Measurements from ENCODE around the gene RCAN1.

RCAN1 gene

GRCh38 chr21:34543017-34543416 is 71.9 kb downstream of the RCAN1 start:
- H3K4me3 ChIP-seq (replicated peaks in 1 of 2; ENCODE audit: low read depth in 2 of 2, low read length in 2 of 2), result no peak overlapping the region
- TF ChIP-seq CTCF (IDR thresholded peaks at IDR 0.05; ENCODE audit: low read depth, low read length), result no peak
- DNase-seq (ENCODE audit: low read depth in 2 of 2), result no peak

- TF ChIP-seq CTCF (IDR thresholded peaks at IDR 0.05; ENCODE audit: low read depth, low read length), result no peak
These were observed 74.7 kb downstream of the RCAN1 start for GRCh38 chr21:34540206-34540605.

GRCh38 chr21:34537838-34538237 is 77.1 kb downstream of the RCAN1 start:
- DNase-seq (ENCODE audit: low read depth in 2 of 2), result peak in 1 of 2 donors; percentile 33
- TF ChIP-seq CTCF (IDR thresholded peaks at IDR 0.05; ENCODE audit: low read depth, low read length), result no peak
- no peak overlapping the region for H3K4me3 ChIP-seq (replicated peaks in 1 of 2; ENCODE audit: low read depth in 2 of 2, low read length in 2 of 2)

More at GRCh38 chr21:34540206-34540605, 74.7 kb downstream of the RCAN1 start:
- no peak for DNase-seq (ENCODE audit: low read depth in 2 of 2)
- no peak overlapping the region for H3K4me3 ChIP-seq (replicated peaks in 1 of 2; ENCODE audit: low read depth in 2 of 2, low read length in 2 of 2)

DNA sequence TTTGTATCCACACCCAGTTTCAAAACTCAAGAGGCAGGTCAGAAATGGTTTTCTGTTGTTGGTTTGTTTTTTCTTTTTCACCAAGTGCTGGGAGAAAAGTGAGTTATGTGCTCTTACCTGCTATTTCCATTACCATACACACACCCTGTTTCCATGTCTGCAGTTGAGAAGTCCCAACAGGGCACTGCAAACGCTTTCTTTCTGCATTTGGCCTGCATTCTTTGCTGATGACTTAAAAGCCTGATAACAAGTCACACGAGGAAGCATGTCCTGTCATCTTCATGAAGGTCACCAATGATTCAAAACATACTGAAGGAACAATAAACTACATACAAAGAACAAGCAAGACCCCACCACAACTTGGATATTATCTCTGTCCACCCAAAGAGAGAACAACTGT is 78.1 kb downstream of the RCAN1 start:
- no peak overlapping the region for H3K4me3 ChIP-seq (replicated peaks in 1 of 2; ENCODE audit: low read depth in 2 of 2, low read length in 2 of 2)
- TF ChIP-seq CTCF (IDR thresholded peaks at IDR 0.05; ENCODE audit: low read depth, low read length), result no peak
- peak in 1 of 2 donors; percentile 62 for DNase-seq (ENCODE audit: low read depth in 2 of 2)

DNA sequence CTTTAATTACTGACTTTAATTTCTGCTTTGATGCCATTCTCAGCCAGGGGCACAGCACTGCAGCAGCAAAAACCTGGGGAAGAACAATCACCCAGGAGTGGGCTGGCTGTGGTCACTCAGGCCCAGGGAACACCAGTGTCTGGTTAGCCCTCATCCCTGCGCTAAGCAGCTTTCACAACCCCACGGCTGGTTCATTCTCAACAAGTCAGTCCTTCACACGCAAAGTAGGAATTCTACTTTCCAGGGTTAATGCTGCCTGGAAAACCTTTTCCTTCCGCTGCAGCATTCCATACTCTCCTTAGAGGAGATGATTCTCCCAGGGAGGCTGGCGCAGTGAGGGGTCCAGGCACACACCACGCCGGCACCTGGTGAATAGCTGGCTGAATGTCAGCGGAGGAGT is 78.6 kb downstream of the RCAN1 start:
- DNase-seq (ENCODE audit: low read depth in 2 of 2), result no peak
- no peak for TF ChIP-seq CTCF (IDR thresholded peaks at IDR 0.05; ENCODE audit: low read depth, low read length)
- H3K4me3 ChIP-seq (replicated peaks in 1 of 2; ENCODE audit: low read depth in 2 of 2, low read length in 2 of 2), result no peak overlapping the region

DNA sequence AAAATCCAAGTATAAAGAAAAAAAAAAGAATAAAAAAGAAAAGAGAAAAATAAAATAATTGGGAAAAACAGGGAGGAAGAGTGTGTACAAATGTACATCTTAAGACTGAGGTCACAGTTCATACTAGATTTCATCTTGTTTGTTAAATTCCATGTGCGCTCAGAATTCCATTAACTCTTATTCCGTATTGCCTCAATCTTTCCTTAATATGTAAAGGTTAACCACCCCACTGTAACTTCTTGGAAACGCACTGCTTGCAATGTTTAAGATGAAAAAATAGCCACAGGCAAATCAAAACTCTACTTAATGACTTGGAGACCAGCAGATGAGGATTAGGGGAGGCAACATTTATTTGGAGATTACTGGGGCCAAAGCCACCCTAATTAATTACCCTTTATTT is 79.0 kb downstream of the RCAN1 start:
- no peak for DNase-seq (ENCODE audit: low read depth in 2 of 2)
- TF ChIP-seq CTCF (IDR thresholded peaks at IDR 0.05; ENCODE audit: low read depth, low read length), result no peak
- no peak overlapping the region for H3K4me3 ChIP-seq (replicated peaks in 1 of 2; ENCODE audit: low read depth in 2 of 2, low read length in 2 of 2)

GRCh38 chr21:34534522-34534921 is 80.4 kb downstream of the RCAN1 start:
- H3K4me3 ChIP-seq (replicated peaks in 1 of 2; ENCODE audit: low read depth in 2 of 2, low read length in 2 of 2), result no peak overlapping the region
- TF ChIP-seq CTCF (IDR thresholded peaks at IDR 0.05; ENCODE audit: low read depth, low read length), result no peak
- DNase-seq (ENCODE audit: low read depth in 2 of 2), result peak in 1 of 2 donors; percentile 41
